ENCODE measurements around the gene MDH2.
"Not testable (repeated sequence)": the region's sequence is repeated elsewhere in the genome, so short reads cannot be mapped to it uniquely, and the experiment has no call there.

MDH2 gene

DNA sequence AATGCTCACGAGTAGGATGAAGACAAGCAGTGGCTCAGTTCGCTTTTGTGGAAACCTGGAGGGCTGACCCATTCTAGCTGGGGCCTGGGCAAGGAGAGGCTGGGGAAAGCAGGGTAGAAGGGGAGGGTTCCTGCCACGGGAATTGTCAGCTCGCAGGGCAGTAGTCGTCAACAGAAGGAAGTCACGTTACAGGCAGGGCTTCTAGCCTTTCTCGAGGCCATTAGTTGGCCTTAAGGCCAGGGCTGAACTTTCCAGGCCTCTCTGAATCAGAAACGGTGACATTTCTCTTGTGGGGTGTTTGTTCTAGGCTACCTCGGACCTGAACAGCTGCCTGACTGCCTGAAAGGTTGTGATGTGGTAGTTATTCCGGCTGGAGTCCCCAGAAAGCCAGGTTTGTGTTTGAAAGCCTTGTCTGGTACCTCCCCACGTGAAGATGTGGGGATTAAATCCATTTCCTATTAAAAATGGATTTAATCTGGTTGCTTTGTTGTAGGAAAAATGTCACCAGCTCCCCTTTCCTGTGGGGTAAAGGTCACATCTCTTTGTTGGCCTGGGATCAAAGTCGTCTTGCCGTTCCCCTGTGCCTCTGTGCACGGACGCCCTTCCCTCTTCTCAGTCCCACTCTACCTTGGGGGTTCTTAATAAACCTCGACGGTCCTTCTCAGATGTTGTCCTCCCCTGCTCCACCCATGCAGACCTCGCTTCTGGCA lies 9.4 kb downstream of the MDH2 start:
- H3K9ac ChIP-seq (ENCODE audit: low read depth, low read length) = no peak overlapping the region
- no peaks in the 10 kb centered on the region for H3K4me1 ChIP-seq (ENCODE audit: insufficient read depth, low read length)
- peaks cover 22% of the 10 kb centered on the region for H3K36me3 ChIP-seq (ENCODE audit: insufficient read depth, low read length)
- H3K9me3 ChIP-seq (ENCODE audit: control insufficient read depth, insufficient read depth, low read length) = no peaks in the 10 kb centered on the region

DNA sequence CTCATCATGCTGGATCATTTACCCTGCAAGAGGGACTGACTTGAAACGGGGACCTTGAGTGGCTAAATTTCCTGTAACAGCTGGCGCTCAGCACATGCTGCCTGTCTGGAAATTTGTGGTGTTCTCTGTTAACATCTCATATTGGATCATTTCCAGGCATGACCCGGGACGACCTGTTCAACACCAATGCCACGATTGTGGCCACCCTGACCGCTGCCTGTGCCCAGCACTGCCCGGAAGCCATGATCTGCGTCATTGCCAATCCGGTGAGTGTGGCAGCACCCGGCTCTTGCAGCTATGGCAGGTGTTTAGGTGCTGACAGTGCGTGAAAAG lies 9.9 kb downstream of the MDH2 start:
- H3K36me3 ChIP-seq (ENCODE audit: insufficient read depth, low read length) = peaks cover 22% of the 10 kb centered on the region
- no peaks in the 10 kb centered on the region for H3K4me1 ChIP-seq (ENCODE audit: insufficient read depth, low read length)
- H3K9me3 ChIP-seq (ENCODE audit: control insufficient read depth, insufficient read depth, low read length) = no peaks in the 10 kb centered on the region
- H3K9ac ChIP-seq (ENCODE audit: low read depth, low read length) = no peak overlapping the region

GRCh38 chr7:76058745-76059144 lies 10.8 kb downstream of the MDH2 start:
- H3K4me1 ChIP-seq (ENCODE audit: insufficient read depth, low read length); H3K9me3 ChIP-seq (ENCODE audit: control insufficient read depth, insufficient read depth, low read length); H3K9ac ChIP-seq (ENCODE audit: low read depth, low read length): not testable (repeated sequence)
- H3K36me3 ChIP-seq (ENCODE audit: insufficient read depth, low read length) = peaks cover 22% of the 10 kb centered on the region

DNA sequence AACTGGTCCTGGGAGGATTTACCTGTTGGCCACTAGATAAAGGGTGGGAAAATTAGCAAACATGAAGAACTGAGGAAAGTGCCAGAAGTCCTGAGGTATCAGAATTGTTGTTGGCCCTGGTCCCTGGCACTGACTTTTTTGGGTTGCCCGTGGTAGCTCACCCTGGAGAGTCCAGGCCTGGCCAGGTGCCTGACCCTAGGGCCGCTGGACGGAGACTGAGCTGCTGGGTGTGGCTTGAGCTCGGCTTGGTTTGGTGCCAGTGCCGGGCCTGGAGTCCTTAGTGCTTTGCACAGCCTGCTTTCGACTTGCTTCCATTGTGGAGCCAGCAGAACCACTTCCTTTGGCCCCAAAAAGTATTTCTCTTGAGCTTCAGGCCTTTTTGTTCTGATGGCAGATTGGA lies 12.9 kb downstream of the MDH2 start:
- Histone ChIP-seq H3K9ac (ENCODE audit: low read depth, low read length) (no peak overlapping the region), H3K36me3 (ENCODE audit: insufficient read depth, low read length) (peaks cover 36% of the 10 kb centered on the region), H3K9me3 (ENCODE audit: control insufficient read depth, insufficient read depth, low read length) (no peaks in the 10 kb centered on the region), H3K4me1 (ENCODE audit: insufficient read depth, low read length) (no peaks in the 10 kb centered on the region)

- Histone ChIP-seq H3K36me3 (ENCODE audit: insufficient read depth, low read length) (peaks cover 32% of the 10 kb centered on the region), H3K9ac (ENCODE audit: low read depth, low read length) (no peak overlapping the region), H3K9me3 (ENCODE audit: control insufficient read depth, insufficient read depth, low read length) (no peaks in the 10 kb centered on the region), H3K4me1 (ENCODE audit: insufficient read depth, low read length) (no peaks in the 10 kb centered on the region)
Measured at GRCh38 chr7:76062254-76062653, 14.3 kb downstream of the MDH2 start.

DNA sequence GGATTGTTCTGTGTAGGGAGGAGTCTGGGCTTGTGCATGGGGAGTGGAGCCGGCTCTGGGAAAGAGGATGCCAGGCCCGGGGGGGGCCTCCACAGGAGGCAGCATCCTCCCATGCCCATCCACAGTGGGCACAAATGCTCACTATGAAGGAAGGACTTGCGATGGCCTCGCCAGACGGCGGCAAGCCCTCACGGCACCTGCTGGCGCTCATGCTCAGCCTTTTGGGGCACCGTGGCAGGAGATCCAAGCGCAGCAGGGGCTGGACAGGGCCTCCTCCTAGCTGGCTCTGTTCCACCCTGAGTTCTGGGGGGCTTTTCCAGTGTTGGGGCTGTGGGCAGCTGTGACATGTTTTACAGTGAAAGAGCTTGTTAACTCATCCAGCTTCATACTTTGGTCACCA lies 15.2 kb downstream of the MDH2 start:
- H3K9ac ChIP-seq (ENCODE audit: low read depth, low read length) = no peak overlapping the region
- no peaks in the 10 kb centered on the region for H3K9me3 ChIP-seq (ENCODE audit: control insufficient read depth, insufficient read depth, low read length)
- H3K36me3 ChIP-seq (ENCODE audit: insufficient read depth, low read length) = peaks cover 24% of the 10 kb centered on the region
- no peaks in the 10 kb centered on the region for H3K4me1 ChIP-seq (ENCODE audit: insufficient read depth, low read length)

GRCh38 chr7:76063525-76063924 lies 15.6 kb downstream of the MDH2 start:
- Histone ChIP-seq H3K4me1 (ENCODE audit: insufficient read depth, low read length) (no peaks in the 10 kb centered on the region), H3K36me3 (ENCODE audit: insufficient read depth, low read length) (peaks cover 20% of the 10 kb centered on the region), H3K9ac (ENCODE audit: low read depth, low read length) (no peak overlapping the region), H3K9me3 (ENCODE audit: control insufficient read depth, insufficient read depth, low read length) (no peaks in the 10 kb centered on the region)

GRCh38 chr7:76064208-76064970 lies 16.5 kb downstream of the MDH2 start:
- H3K36me3 ChIP-seq (ENCODE audit: insufficient read depth, low read length) = peaks cover 18% of the 10 kb centered on the region
- 0 out of 2 replicates have a peak, but pooled peaks cover 4% of the 10 kb centered on the region for H3K4me1 ChIP-seq (ENCODE audit: insufficient read depth, low read length)
- H3K9me3 ChIP-seq (ENCODE audit: control insufficient read depth, insufficient read depth, low read length) = no peaks in the 10 kb centered on the region
- no peak overlapping the region for H3K9ac ChIP-seq (ENCODE audit: low read depth, low read length)

- H3K9me3 ChIP-seq (ENCODE audit: control insufficient read depth, insufficient read depth, low read length) = no peaks in the 10 kb centered on the region
- H3K9ac ChIP-seq (ENCODE audit: low read depth, low read length) = no peak overlapping the region
- 0 out of 2 replicates have a peak, but pooled peaks cover 4% of the 10 kb centered on the region for H3K4me1 ChIP-seq (ENCODE audit: insufficient read depth, low read length)
- H3K36me3 ChIP-seq (ENCODE audit: insufficient read depth, low read length) = peaks cover 18% of the 10 kb centered on the region; the same call in 1 of the 2 replicates
Measured at GRCh38 chr7:76065016-76065612, 17.2 kb downstream of the MDH2 start.

DNA sequence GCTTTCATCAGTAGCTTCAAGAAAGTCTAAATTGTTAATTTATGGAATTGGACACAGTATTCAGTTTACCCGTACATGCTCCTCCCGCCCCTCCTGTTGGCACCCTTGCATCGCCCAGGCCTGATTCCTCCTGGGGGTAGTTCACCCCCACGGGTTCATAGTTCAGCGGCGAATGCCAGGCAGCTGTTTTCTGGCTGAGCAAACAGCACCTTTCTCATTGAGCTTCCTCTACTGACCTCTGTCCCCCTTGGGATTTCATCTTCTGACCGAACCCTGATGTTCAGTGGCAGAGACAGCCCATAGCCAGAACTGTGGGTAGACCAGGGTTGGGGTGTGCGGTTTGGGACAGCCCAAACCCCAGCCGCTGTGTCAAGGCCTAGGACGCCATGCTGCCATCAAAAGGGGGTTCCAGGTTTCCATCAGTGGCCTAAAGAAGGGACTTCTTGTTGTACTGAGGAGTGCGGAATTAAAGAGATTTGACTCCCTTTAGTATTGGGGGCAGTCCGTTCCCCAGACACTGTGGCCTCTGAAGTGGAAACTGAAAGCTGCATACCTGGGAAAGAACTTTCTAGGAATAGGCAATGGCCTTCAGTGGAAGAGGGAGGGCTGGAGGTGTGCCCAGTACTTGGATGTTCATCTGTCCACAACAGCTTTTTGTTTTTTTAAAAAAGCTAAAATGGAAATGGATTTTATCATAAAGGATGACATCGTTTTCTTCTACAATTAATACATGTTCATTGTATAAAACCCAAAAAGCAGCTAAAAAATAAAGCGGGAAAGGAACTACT lies 19.0 kb downstream of the MDH2 start:
- Histone ChIP-seq H3K36me3 (ENCODE audit: insufficient read depth, low read length) (peaks cover 18% of the 10 kb centered on the region; the same call in 1 of the 2 replicates), H3K4me1 (ENCODE audit: insufficient read depth, low read length) (0 out of 2 replicates have a peak, but pooled peaks cover 4% of the 10 kb centered on the region), H3K9me3 (ENCODE audit: control insufficient read depth, insufficient read depth, low read length) (no peaks in the 10 kb centered on the region), H3K9ac (ENCODE audit: low read depth, low read length) (no peak overlapping the region)

- no peak overlapping the region for H3K9ac ChIP-seq (ENCODE audit: low read depth, low read length)
- 0 out of 2 replicates have a peak, but pooled peaks cover 4% of the 10 kb centered on the region for H3K4me1 ChIP-seq (ENCODE audit: insufficient read depth, low read length)
- peaks cover 18% of the 10 kb centered on the region; the same call in 1 of the 2 replicates for H3K36me3 ChIP-seq (ENCODE audit: insufficient read depth, low read length)
- no peaks in the 10 kb centered on the region for H3K9me3 ChIP-seq (ENCODE audit: control insufficient read depth, insufficient read depth, low read length)
Measured at GRCh38 chr7:76069238-76069638, 21.3 kb downstream of the MDH2 start.

- H3K36me3 ChIP-seq (ENCODE audit: insufficient read depth, low read length) = 0 out of 2 replicates have a peak, but pooled peaks cover under 1% of the 10 kb centered on the region
- H3K9ac ChIP-seq (ENCODE audit: low read depth, low read length) = no peak overlapping the region
- 0 out of 2 replicates have a peak, but pooled peaks cover 4% of the 10 kb centered on the region for H3K4me1 ChIP-seq (ENCODE audit: insufficient read depth, low read length)
- no peaks in the 10 kb centered on the region for H3K9me3 ChIP-seq (ENCODE audit: control insufficient read depth, insufficient read depth, low read length)
Measured at GRCh38 chr7:76071316-76072242, 23.7 kb downstream of the MDH2 start.

All from ES-I3 (cell line).